ENCODE data around the gene NUDT22. TPM values are rescaled to one million over a fixed set of nuclear protein-coding genes. Genes with fewer than 3 reads are reported as not detected.

The NUDT22 gene
- total RNA-seq, 4 donors from 2014 or later = 37.8 to 58.7 (median 48.6) TPM

DNA sequence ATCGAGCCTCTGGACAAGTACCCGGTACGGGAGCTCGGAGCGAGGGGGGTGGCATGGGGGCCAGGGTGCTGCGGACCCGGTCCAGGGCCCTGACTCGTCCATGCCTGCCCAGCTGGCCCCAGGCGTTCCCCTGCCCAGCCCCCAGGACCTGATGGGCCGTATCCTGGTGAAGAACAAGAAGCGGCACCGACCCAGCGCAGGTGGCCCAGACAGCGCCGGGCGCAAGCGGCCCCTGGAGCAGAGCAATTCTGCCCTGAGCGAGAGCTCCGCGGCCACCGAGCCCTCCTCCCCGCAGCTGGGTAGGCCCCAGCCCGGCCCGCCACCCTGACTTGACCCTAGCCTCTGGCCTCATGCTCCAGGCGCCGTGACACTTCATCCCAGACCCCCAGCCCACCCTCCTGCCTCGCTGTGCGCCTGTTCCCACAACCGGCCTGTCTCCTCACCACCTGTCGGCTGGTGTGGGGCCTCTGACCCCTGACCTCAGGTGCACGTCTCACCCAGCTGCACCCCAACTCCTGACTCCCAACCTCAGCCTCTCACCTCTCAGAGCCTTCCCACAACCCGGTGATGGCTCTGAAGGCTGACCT lies 33.0 kb downstream of the NUDT22 start:
- no peaks in the 10 kb centered on the region for H3K9me3 ChIP-seq
- no peak for DNase-seq (ENCODE audit: extremely low spot score)
- peaks cover 0 to 9% (median 4%) of the 10 kb centered on the region in 4 donors for H3K4me1 ChIP-seq
- no peak for TF ChIP-seq CTCF (IDR thresholded peaks at IDR 0.05)
- TF ChIP-seq EP300 (IDR thresholded peaks at IDR 0.05) = no peak
- TF ChIP-seq POLR2A (IDR thresholded peaks at IDR 0.05; ENCODE audit: low read depth) = no peak
- TF ChIP-seq POLR2AphosphoS5 (IDR thresholded peaks at IDR 0.05) = no peak
- WGBS = 95% methylated on average over 11 of the region's 32 CpGs
- no peak overlapping the region for H3K4me3 ChIP-seq
- H3K27ac ChIP-seq (replicated peaks in 1 of 4) = no peak overlapping the region
- H3K27me3 ChIP-seq = no peaks in the 10 kb centered on the region
- peaks cover 40 to 96% (median 93%) of the 10 kb centered on the region in 4 donors for H3K36me3 ChIP-seq
- intact Hi-C loops (cut with DNase I) = no loop called here

GRCh38 chr11:64259533-64260067 lies 33.5 kb downstream of the NUDT22 start:
- WGBS = 90% methylated on average over 4 of the region's 4 CpGs
- intact Hi-C loops (cut with DNase I) = no loop called here
- no peak overlapping the region for H3K4me3 ChIP-seq
- peaks cover 0 to 4% (median 2%) of the 10 kb centered on the region in 4 donors for H3K4me1 ChIP-seq
- H3K27me3 ChIP-seq = no peaks in the 10 kb centered on the region
- H3K36me3 ChIP-seq = peaks cover 45 to 98% (median 95%) of the 10 kb centered on the region in 4 donors
- no peak for TF ChIP-seq POLR2A (IDR thresholded peaks at IDR 0.05; ENCODE audit: low read depth)
- TF ChIP-seq CTCF (IDR thresholded peaks at IDR 0.05) = no peak
- TF ChIP-seq POLR2AphosphoS5 (IDR thresholded peaks at IDR 0.05) = no peak
- TF ChIP-seq EP300 (IDR thresholded peaks at IDR 0.05) = no peak
- no peaks in the 10 kb centered on the region for H3K9me3 ChIP-seq
- no peak for DNase-seq (ENCODE audit: extremely low spot score)
- H3K27ac ChIP-seq (replicated peaks in 1 of 4) = no peak overlapping the region

DNA sequence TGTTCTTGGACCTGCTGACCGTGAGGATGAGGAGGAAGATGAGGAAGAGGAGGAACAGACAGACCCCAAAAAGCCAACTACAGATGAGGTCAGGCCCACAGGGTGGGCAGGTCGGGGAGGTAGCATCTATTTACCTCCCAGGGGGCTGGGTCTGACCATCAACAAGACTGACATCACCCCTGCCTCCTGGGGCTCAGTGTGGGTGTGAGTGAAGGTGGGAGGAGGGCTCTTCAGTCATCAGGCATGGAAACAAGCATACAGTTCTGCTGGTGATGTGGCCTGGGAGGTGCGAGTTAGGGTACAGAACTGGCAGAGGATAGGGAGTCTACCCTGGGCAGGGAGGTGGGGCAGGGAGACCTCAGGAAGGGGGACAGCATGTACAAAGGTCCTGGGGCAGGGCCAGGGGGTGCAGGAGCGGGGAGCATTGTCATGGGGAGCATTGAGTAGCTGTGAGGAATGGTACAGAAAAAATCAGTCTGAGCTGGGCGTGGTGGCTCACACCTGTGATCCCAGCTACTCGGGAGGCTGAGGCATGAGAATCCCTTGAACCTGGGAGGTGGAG lies 34.2 kb downstream of the NUDT22 start:
- Histone ChIP-seq H3K27me3 (no peaks in the 10 kb centered on the region), H3K9me3 (no peaks in the 10 kb centered on the region), H3K4me1 (peaks cover 0 to 4% (median 2%) of the 10 kb centered on the region in 4 donors), H3K36me3 (peaks cover 47 to 98% (median 95%) of the 10 kb centered on the region in 4 donors), H3K27ac (replicated peaks in 1 of 4) (no peak overlapping the region), H3K4me3 (no peak overlapping the region)
- TF ChIP-seq CTCF (IDR thresholded peaks at IDR 0.05) (no peak), POLR2A (IDR thresholded peaks at IDR 0.05; ENCODE audit: low read depth) (no peak), POLR2AphosphoS5 (IDR thresholded peaks at IDR 0.05) (no peak), EP300 (IDR thresholded peaks at IDR 0.05) (no peak)
- WGBS = 98% methylated on average over 5 of the region's 6 CpGs
- intact Hi-C loops (cut with DNase I) = no loop called here
- no peak for DNase-seq (ENCODE audit: extremely low spot score)

DNA sequence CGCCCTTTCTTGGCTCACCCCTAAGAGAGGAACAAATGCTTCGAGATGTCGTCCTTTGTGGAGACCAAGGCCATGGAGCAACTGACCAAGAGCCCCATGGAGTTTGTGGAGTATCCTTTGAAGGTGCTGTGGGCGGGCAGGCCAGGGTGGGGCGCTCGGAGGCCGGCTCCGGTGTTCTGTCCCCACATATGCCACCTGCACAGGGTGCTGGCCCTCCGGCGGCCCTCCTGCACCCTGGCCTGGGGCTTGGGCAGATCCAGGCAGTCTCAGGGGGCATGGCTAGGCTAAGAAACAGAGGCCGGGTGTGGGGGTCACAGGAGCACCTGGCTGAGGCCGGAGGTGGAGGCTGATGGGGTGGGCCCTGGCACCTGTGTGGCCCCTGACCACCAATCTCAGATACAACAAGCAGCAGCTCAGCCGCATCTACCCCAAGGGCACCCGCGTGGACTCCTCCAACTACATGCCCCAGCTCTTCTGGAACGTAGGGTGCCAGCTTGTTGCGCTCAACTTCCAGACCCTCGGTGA lies 35.5 kb downstream of the NUDT22 start:
- DNase-seq (ENCODE audit: extremely low spot score) = no peak
- 94% methylated on average over 6 of the region's 18 CpGs for WGBS
- intact Hi-C loops (cut with DNase I) = no loop called here
- Histone ChIP-seq H3K27ac (replicated peaks in 1 of 4) (no peak overlapping the region), H3K36me3 (peaks cover 33 to 98% (median 95%) of the 10 kb centered on the region in 4 donors), H3K9me3 (no peaks in the 10 kb centered on the region), H3K4me3 (no peak overlapping the region), H3K27me3 (no peaks in the 10 kb centered on the region), H3K4me1 (no peaks in the 10 kb centered on the region)
- TF ChIP-seq POLR2AphosphoS5 (IDR thresholded peaks at IDR 0.05) (no peak), CTCF (IDR thresholded peaks at IDR 0.05) (no peak), POLR2A (IDR thresholded peaks at IDR 0.05; ENCODE audit: low read depth) (no peak), EP300 (IDR thresholded peaks at IDR 0.05) (no peak)
